ENCODE data around the gene LMX1B. TPM values are rescaled to one million over a fixed set of nuclear protein-coding genes. Genes with fewer than 3 reads are reported as not detected.
"Not testable (repeated sequence)": the region's sequence is repeated elsewhere in the genome, so short reads cannot be mapped to it uniquely, and the experiment has no call there.

Gene LMX1B
- total RNA-seq, 1 experiment from 2014 or later: not detected

GRCh38 chr9:126708178-126708577 lies 94.5 kb downstream of the LMX1B start:
- peaks cover 10% of the 10 kb centered on the region for H3K4me1 ChIP-seq (ENCODE audit: insufficient read depth, low read length, poor library complexity, severe bottlenecking)
- TF ChIP-seq EZH2 (IDR thresholded peaks at IDR 0.05; ENCODE audit: borderline replicate concordance, low read depth, low read length, poor library complexity, severe bottlenecking) (no peak), CTCF (conservative IDR thresholded peaks at IDR 0.05; ENCODE audit: low read depth, low read length) (no peak)
- H3K36me3 ChIP-seq (ENCODE audit: insufficient read depth, low read length, poor library complexity, severe bottlenecking): no peaks in the 10 kb centered on the region
- no peak overlapping the region for H3K4me3 ChIP-seq (ENCODE audit: low read depth, low read length, poor library complexity, severe bottlenecking)
- intact Hi-C loops (cut with micrococcal nuclease; ENCODE audit: unreplicated experiment): loop anchor here (10.0 kb wide), 1 partner anchor 213 kb away; no protein-coding TSS in a partner anchor
- ChIA-PET CTCF (no interaction called here), POLR2A (ENCODE audit: low non-redundant PET) (no interaction called here)
- no TSS peak for BruUV-seq (replicated peaks)
- no peaks in the 10 kb centered on the region for H3K9me3 ChIP-seq (ENCODE audit: low read depth, low read length, poor library complexity, severe bottlenecking)
- H3K27ac ChIP-seq (ENCODE audit: low read depth, low read length, poor library complexity, severe bottlenecking): no peak overlapping the region
- no peaks in the 10 kb centered on the region for H3K27me3 ChIP-seq (replicated peaks; ENCODE audit: insufficient read depth, low read depth, low read length, poor library complexity)
- DNase-seq (ENCODE audit: low spot score): no peak

GRCh38 chr9:126709241-126709640 lies 95.5 kb downstream of the LMX1B start:
- TF ChIP-seq CTCF (conservative IDR thresholded peaks at IDR 0.05; ENCODE audit: low read depth, low read length): no peak
- TF ChIP-seq EZH2 (IDR thresholded peaks at IDR 0.05; ENCODE audit: borderline replicate concordance, low read depth, low read length, poor library complexity, severe bottlenecking): no peak
- POLR2A ChIA-PET (ENCODE audit: low non-redundant PET): no interaction called here
- no TSS peak for BruUV-seq (replicated peaks)
- no peak overlapping the region for H3K4me3 ChIP-seq (ENCODE audit: low read depth, low read length, poor library complexity, severe bottlenecking)
- no peak overlapping the region for H3K27ac ChIP-seq (ENCODE audit: low read depth, low read length, poor library complexity, severe bottlenecking)
- peaks cover 9% of the 10 kb centered on the region for H3K4me1 ChIP-seq (ENCODE audit: insufficient read depth, low read length, poor library complexity, severe bottlenecking)
- peak; percentile 0 for DNase-seq (ENCODE audit: low spot score)
- no peaks in the 10 kb centered on the region for H3K9me3 ChIP-seq (ENCODE audit: low read depth, low read length, poor library complexity, severe bottlenecking)
- no peaks in the 10 kb centered on the region for H3K27me3 ChIP-seq (replicated peaks; ENCODE audit: insufficient read depth, low read depth, low read length, poor library complexity)
- H3K36me3 ChIP-seq (ENCODE audit: insufficient read depth, low read length, poor library complexity, severe bottlenecking): no peaks in the 10 kb centered on the region
- CTCF ChIA-PET: interaction anchor here (0.8 kb wide), 1 partner anchor 72 kb away, joined by 7 read pairs; no protein-coding TSS in a partner anchor
- intact Hi-C loops (cut with micrococcal nuclease; ENCODE audit: unreplicated experiment): loop anchor here (10.0 kb wide), 1 partner anchor 214 kb away; no protein-coding TSS in a partner anchor

- no peak for TF ChIP-seq EZH2 (IDR thresholded peaks at IDR 0.05; ENCODE audit: borderline replicate concordance, low read depth, low read length, poor library complexity, severe bottlenecking)
- TF ChIP-seq CTCF (conservative IDR thresholded peaks at IDR 0.05; ENCODE audit: low read depth, low read length): no peak
- Histone ChIP-seq H3K4me3 (ENCODE audit: low read depth, low read length, poor library complexity, severe bottlenecking) (no peak overlapping the region), H3K4me1 (ENCODE audit: insufficient read depth, low read length, poor library complexity, severe bottlenecking) (peaks cover 10% of the 10 kb centered on the region), H3K27ac (ENCODE audit: low read depth, low read length, poor library complexity, severe bottlenecking) (no peak overlapping the region), H3K27me3 (replicated peaks; ENCODE audit: insufficient read depth, low read depth, low read length, poor library complexity) (no peaks in the 10 kb centered on the region), H3K36me3 (ENCODE audit: insufficient read depth, low read length, poor library complexity, severe bottlenecking) (no peaks in the 10 kb centered on the region), H3K9me3 (ENCODE audit: low read depth, low read length, poor library complexity, severe bottlenecking) (no peaks in the 10 kb centered on the region)
- CTCF ChIA-PET: interaction anchor here (0.6 to 1.0 kb wide), 2 partner anchors 10 to 1206 kb away, joined by 3 to 4 read pairs; no protein-coding TSS in a partner anchor
- intact Hi-C loops (cut with micrococcal nuclease; ENCODE audit: unreplicated experiment): no loop called here
- DNase-seq (ENCODE audit: low spot score): no peak
- POLR2A ChIA-PET (ENCODE audit: low non-redundant PET): interaction anchor here (0.6 kb wide), 1 partner anchor 272 kb away, joined by 4 read pairs; no protein-coding TSS in a partner anchor
- no TSS peak for BruUV-seq (replicated peaks)
Measured at GRCh38 chr9:126715382-126715781, 101.7 kb downstream of the LMX1B start.

- POLR2A ChIA-PET (ENCODE audit: low non-redundant PET); BruUV-seq (replicated peaks); H3K36me3 ChIP-seq (ENCODE audit: insufficient read depth, low read length, poor library complexity, severe bottlenecking); DNase-seq (ENCODE audit: low spot score); H3K4me3 ChIP-seq (ENCODE audit: low read depth, low read length, poor library complexity, severe bottlenecking); H3K27me3 ChIP-seq (replicated peaks; ENCODE audit: insufficient read depth, low read depth, low read length, poor library complexity); H3K9me3 ChIP-seq (ENCODE audit: low read depth, low read length, poor library complexity, severe bottlenecking); CTCF ChIA-PET; intact Hi-C loops (cut with micrococcal nuclease; ENCODE audit: unreplicated experiment); H3K27ac ChIP-seq (ENCODE audit: low read depth, low read length, poor library complexity, severe bottlenecking): not testable (repeated sequence)
- H3K4me1 ChIP-seq (ENCODE audit: insufficient read depth, low read length, poor library complexity, severe bottlenecking): peaks cover 20% of the 10 kb centered on the region
Measured at GRCh38 chr9:126717441-126717840, 103.7 kb downstream of the LMX1B start.
